HUES6 (cell line): ENCODE measurements around the gene SLC6A8.
"Not testable (repeated sequence)": the region's sequence is repeated elsewhere in the genome, so short reads cannot be mapped to it uniquely, and the experiment has no call there.

Experiments
- H3K27ac ChIP-seq: 2 replicates; pipeline ENCODE4 v1.7.0; 2013; ENCODE audit warnings: low read depth, mild to moderate bottlenecking, low read length, inconsistent platforms
- H3K27me3 ChIP-seq: 2 replicates; pipeline ENCODE4 v1.6.1; 2013; ENCODE audit warnings: low read length; ENCODE audit not compliant: control insufficient read depth, insufficient read depth
- H3K36me3 ChIP-seq: 2 replicates; pipeline ENCODE4 v1.6.1; 2013; ENCODE audit warnings: low read length; ENCODE audit not compliant: control insufficient read depth, insufficient read depth
- H3K4me1 ChIP-seq: 2 replicates; pipeline ENCODE4 v1.6.1; 2013; ENCODE audit warnings: low read length; ENCODE audit not compliant: control insufficient read depth, insufficient read depth
- H3K4me3 ChIP-seq: 2 replicates; pipeline ENCODE4 v1.5.1; 2013; ENCODE audit warnings: low read depth, low read length
- H3K9ac ChIP-seq: one replicate; pipeline ENCODE4 v1.6.1; 2013; ENCODE audit warnings: mild to moderate bottlenecking, low read length
- H3K9me3 ChIP-seq: 2 replicates; pipeline ENCODE4 v1.6.1; 2013; ENCODE audit warnings: low read depth, low read length; ENCODE audit not compliant: control insufficient read depth, insufficient read depth

Gene SLC6A8

GRCh38 chrX:153689654-153690465 is 2.1 kb downstream of the SLC6A8 start:
- H3K9me3 ChIP-seq, result peaks cover 9% of the 10 kb centered on the region; the same call in 1 of the 2 replicates
- peaks cover 30% of the 10 kb centered on the region for H3K36me3 ChIP-seq
- peak overlapping the region; percentile 52 for H3K4me3 ChIP-seq
- H3K27me3 ChIP-seq, result no peaks in the 10 kb centered on the region
- no peak overlapping the region for H3K27ac ChIP-seq
- peak overlapping the region; percentile 42 for H3K9ac ChIP-seq
- H3K4me1 ChIP-seq, result peaks cover 28% of the 10 kb centered on the region

- H3K9me3 ChIP-seq, result peaks cover 9% of the 10 kb centered on the region; the same call in 1 of the 2 replicates
- H3K27ac ChIP-seq, result no peak overlapping the region
- H3K9ac ChIP-seq, result no peak overlapping the region
- peaks cover 22% of the 10 kb centered on the region for H3K4me1 ChIP-seq
- H3K36me3 ChIP-seq, result peaks cover 33% of the 10 kb centered on the region
- H3K4me3 ChIP-seq, result no peak overlapping the region
- no peaks in the 10 kb centered on the region for H3K27me3 ChIP-seq
Observed at GRCh38 chrX:153690466-153690865, 2.7 kb downstream of the SLC6A8 start.

- H3K9ac ChIP-seq, H3K4me3 ChIP-seq, H3K27me3 ChIP-seq, H3K9me3 ChIP-seq, H3K27ac ChIP-seq: not testable (repeated sequence)
- Histone ChIP-seq H3K36me3 (peaks cover 40% of the 10 kb centered on the region), H3K4me1 (peaks cover 14% of the 10 kb centered on the region)
Observed at GRCh38 chrX:153691032-153691827, 3.5 kb downstream of the SLC6A8 start.

GRCh38 chrX:153692003-153692402 is 4.3 kb downstream of the SLC6A8 start:
- peaks cover 3% of the 10 kb centered on the region; the same call in 1 of the 2 replicates for H3K9me3 ChIP-seq
- no peaks in the 10 kb centered on the region for H3K27me3 ChIP-seq
- no peak overlapping the region for H3K4me3 ChIP-seq
- H3K9ac ChIP-seq, result no peak overlapping the region
- peaks cover 7% of the 10 kb centered on the region; the same call in 1 of the 2 replicates for H3K4me1 ChIP-seq
- H3K36me3 ChIP-seq, result peaks cover 47% of the 10 kb centered on the region
- H3K27ac ChIP-seq, result no peak overlapping the region

GRCh38 chrX:153692611-153693156 is 5.0 kb downstream of the SLC6A8 start:
- H3K9me3 ChIP-seq, result peaks cover 3% of the 10 kb centered on the region; the same call in 1 of the 2 replicates

GRCh38 chrX:153693216-153694086 is 5.7 kb downstream of the SLC6A8 start:
- H3K27me3 ChIP-seq, result no peaks in the 10 kb centered on the region
- H3K27ac ChIP-seq, result no peak overlapping the region
- peaks cover 3% of the 10 kb centered on the region; the same call in 1 of the 2 replicates for H3K9me3 ChIP-seq
- H3K36me3 ChIP-seq, result peaks cover 57% of the 10 kb centered on the region
- no peak overlapping the region for H3K4me3 ChIP-seq
- peaks cover 7% of the 10 kb centered on the region; the same call in 1 of the 2 replicates for H3K4me1 ChIP-seq
- H3K9ac ChIP-seq, result no peak overlapping the region

More at GRCh38 chrX:153692611-153693156, 5.0 kb downstream of the SLC6A8 start:
- peaks cover 7% of the 10 kb centered on the region; the same call in 1 of the 2 replicates for H3K4me1 ChIP-seq
- no peak overlapping the region for H3K9ac ChIP-seq
- peaks cover 54% of the 10 kb centered on the region for H3K36me3 ChIP-seq
- H3K27me3 ChIP-seq, result no peaks in the 10 kb centered on the region
- H3K27ac ChIP-seq, result no peak overlapping the region
- H3K4me3 ChIP-seq, result no peak overlapping the region

GRCh38 chrX:153694256-153694655 is 6.5 kb downstream of the SLC6A8 start:
- H3K27me3 ChIP-seq, H3K9me3 ChIP-seq, H3K4me1 ChIP-seq, H3K9ac ChIP-seq, H3K4me3 ChIP-seq, H3K27ac ChIP-seq: not testable (repeated sequence)
- H3K36me3 ChIP-seq, result peaks cover 60% of the 10 kb centered on the region

GRCh38 chrX:153694687-153695270 is 7.1 kb downstream of the SLC6A8 start:
- Histone ChIP-seq H3K27ac (no peak overlapping the region), H3K4me1 (peaks cover 2% of the 10 kb centered on the region; the same call in 1 of the 2 replicates), H3K36me3 (peaks cover 65% of the 10 kb centered on the region), H3K9ac (no peak overlapping the region), H3K9me3 (peaks cover 3% of the 10 kb centered on the region; the same call in 1 of the 2 replicates), H3K27me3 (no peaks in the 10 kb centered on the region), H3K4me3 (no peak overlapping the region)

- no peak overlapping the region for H3K27ac ChIP-seq
- H3K9me3 ChIP-seq, result peaks cover 3% of the 10 kb centered on the region; the same call in 1 of the 2 replicates
- no peak overlapping the region for H3K4me3 ChIP-seq
- H3K36me3 ChIP-seq, result peaks cover 70% of the 10 kb centered on the region
- no peak overlapping the region for H3K9ac ChIP-seq
- H3K4me1 ChIP-seq, result no peaks in the 10 kb centered on the region
- H3K27me3 ChIP-seq, result no peaks in the 10 kb centered on the region
Observed at GRCh38 chrX:153696100-153696499, 8.4 kb downstream of the SLC6A8 start.

GRCh38 chrX:153696538-153696937 is 8.8 kb downstream of the SLC6A8 start:
- not testable (repeated sequence) for H3K9me3 ChIP-seq, H3K4me1 ChIP-seq, H3K4me3 ChIP-seq, H3K27me3 ChIP-seq, H3K27ac ChIP-seq, H3K9ac ChIP-seq
- peaks cover 70% of the 10 kb centered on the region for H3K36me3 ChIP-seq
